HG03558 (cell line): ENCODE results near the gene CCDC24.

ENCODE experiments used
- ATAC-seq: cut with Tn5 transposase; IDR thresholded peaks from one replicate; pipeline ENCODE4 v1.9.1; 2021; ENCODE audit warnings: moderate number of reproducible peaks; ENCODE audit not compliant: unreplicated experiment; ENCODE audit errors: extremely low read depth

Gene CCDC24

DNA sequence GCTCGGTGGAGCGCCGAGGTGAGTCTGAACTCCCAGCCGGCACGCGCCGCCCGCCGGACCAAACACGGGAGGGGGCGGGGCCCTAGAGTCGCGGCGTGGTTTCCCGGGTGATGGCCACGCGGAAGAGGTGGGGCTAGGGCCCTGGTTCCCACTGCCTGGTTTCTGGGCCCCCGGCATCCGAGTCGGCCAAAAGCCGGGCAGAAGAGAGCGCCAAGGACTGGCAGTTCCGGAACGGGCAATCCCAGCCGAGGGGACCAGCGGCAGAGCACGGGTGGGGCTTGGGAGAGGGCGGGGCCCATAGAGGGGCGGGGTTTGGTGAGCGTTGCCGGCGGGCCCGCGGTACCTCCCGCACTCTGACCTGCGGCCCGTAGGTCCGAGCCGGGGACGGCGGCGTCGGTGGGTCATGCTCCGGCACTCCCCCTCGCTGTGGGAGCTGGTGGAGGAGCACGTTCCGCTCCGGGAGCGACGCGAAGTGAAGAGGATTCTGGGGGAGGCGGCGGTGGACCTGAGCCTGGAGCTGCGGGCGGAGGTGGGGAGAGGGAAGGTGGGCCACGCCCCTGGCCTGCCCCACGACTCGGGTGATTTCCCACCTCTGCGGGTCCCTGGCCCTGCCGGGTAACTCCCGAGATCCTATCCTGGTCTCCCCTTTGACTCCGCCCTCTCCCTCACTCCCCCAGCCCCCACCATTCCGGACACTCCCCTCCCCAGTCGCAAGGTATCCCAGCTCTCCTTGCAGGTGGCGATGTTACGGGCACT, at the start of gene CCDC24:
Gene CCDC24 (plus strand): TSS at position 124 of the 756 bp plus-strand sequence. CDS start 280 bp downstream, at position 404.
- peak; percentile 39 for ATAC-seq

DNA sequence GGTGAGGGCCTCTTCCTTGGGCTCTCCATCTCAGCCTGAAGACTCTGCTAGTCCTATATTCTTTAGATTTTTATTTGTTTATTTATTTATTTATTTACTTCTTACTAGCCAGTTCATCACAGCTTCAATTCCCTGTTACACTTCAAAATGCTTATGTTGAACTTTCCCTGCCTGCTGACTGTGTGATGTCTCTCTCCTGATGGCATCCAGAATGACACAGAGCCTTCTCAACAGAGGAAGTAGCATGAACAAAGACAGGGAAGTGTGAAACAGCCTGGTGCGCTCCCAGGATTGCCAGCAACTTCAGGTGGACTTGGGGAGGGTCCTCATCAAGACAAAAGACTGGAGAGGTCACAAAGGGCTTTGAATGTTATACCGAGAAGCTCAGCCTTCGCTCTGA, 49.0 kb upstream of the CCDC24 start:
- no peak for ATAC-seq

DNA sequence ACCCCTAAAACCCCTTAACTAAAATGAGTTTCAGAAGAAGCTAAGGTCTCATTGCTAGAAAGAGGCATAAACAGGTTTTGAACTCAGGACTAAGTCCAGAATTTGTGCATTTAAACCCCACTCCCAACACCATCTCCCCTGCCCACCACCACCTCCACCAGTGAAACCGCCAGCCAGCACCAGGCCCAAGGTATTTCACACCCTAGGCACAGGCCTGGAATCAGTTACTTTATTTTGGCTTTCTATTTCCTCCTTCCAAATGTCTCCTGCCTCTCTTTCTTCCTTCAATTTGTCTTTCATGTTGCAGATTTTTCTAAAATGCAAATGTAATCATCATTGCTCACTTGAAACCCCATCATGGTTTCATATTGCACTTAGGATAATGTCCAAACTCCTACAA, 46.5 kb upstream of the CCDC24 start:
- no peak for ATAC-seq

DNA sequence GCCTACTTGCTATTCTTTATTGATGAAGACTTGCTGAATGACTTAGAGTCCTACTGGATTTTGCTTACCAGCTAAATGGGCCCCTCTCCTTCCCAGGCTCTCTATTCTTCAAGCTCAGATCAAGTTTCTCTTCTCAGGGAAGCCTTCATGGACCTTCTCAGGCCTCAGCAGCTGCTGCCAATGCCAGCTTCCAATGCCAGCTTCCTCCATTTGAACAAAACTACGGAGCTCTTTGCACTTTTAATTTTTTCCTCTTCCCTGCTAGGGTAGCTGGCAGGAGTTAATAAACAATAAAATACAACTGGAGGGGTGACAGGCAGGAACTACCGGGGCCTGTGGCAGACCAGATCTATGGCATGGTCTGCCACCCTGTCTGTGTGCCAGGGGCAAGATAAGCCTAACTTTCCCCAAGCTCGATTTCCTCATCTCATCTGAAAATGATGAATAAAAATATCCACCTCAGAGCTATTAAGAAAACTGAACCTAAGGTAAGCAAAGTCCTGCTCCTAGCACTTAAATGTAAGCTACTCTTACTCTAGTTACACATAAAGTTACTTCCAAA, 45.6 kb upstream of the CCDC24 start:
- ATAC-seq = no peak

DNA sequence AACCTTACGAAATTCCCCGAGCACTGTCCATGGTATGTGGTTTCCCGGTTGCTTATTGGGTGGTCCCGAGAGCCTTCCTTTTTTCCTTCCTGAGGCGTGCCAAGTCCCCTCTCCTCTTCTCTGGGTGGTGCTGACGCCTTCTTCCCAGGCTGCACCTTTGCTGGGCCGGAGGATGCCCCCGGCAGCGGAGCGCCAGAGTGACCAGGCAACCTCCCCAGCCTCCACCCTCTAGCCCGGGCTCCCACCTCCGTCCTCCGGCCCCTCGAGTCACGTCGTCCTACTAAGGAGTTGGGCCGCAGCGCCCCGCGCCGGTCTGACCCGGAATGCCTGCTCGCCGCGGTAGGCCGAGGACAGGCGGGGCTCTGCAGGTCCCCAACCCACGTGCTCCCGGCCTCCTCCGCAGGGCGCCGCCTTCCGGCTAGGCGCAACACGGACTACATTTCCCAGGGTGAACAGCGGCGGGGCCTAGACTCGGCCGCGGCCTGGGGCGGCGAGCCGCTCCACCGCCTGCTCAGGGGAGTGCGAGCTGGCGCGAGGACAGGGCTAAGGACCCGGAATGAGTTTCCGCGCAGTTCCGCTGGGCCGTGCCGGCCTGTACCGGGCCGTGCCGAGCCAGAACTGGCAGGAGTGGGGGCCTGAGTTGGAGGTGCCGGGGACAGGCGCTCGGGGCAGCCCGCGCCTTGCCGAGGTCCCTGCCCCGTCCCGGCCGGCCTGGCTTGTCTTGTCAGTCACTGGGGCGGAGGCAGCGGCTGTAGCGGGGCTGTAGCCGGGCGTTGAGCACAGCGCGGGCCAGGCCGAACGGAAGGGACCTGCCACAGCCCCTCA, 45.0 kb upstream of the CCDC24 start, which contains the start of gene IPO13:
Gene IPO13 (plus strand): TSS at position 715 of the 825 bp plus-strand sequence. CDS start 651 bp downstream, outside the sequence.
- peak; percentile 88 for ATAC-seq

DNA sequence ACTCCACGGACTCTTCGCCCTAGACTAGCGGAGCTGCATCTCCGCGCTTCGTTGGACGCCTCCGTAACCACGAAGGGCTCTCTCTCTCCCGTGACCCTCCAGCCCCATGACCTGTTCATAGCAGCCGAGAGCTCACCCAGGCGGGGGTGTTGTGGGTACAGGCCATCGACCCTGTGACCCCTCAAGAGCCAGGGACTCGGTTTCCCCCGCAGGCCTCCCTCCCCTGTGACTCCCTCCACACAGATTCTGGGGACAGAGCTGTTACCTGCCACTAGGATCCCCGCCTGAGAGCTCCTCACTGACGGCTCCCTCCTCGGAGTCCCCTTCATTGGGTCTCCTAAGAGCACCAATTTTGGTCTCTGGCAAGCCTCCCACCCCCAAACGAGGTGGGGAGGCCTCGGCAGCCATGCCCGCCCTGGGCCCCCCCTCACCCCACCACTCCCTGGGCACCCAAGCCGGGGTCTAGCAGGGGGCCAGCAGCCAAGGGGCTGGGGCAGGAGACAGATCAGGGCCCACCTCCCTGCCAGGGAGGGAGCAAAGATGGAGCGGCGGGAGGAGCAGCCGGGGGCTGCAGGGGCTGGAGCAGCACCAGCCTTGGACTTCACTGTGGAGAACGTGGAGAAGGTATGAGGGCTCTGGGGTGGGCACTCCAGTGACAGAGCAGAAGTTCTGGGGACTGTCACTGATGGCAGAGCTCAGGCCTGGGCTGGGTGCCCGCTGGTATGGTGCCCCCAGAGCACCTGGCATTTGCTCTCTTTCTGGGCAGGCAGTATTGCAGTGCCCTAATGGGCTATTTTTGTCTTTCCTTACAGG, 44.1 kb upstream of the CCDC24 start:
- no peak for ATAC-seq

DNA sequence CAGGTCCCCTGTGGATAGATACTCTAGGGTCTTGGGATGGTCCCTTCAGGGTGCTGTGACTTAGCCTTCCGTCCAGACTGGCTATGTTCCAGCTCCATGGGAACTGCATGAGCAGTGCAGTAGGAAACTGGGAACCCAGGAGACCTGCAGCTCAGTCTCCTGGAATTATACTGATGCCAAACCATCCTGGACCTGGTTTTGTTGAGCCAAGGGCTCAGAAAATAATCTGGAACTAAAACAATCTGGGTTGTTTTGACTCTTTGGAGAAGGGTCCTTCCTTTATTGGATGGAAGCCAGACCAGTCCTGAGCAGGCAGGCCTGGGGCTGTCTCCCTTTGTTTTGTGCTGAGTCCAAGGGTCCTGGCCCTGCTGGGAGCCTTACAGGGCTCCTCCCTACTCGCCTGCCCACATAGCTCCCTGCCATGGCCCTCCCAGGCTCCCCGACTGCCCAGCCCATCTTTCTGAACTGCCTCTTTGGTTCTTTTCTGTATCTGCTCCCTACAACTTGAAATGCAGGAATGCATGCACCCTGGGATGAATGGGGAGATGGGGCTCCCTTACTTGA, 43.4 kb upstream of the CCDC24 start:
- no peak for ATAC-seq

DNA sequence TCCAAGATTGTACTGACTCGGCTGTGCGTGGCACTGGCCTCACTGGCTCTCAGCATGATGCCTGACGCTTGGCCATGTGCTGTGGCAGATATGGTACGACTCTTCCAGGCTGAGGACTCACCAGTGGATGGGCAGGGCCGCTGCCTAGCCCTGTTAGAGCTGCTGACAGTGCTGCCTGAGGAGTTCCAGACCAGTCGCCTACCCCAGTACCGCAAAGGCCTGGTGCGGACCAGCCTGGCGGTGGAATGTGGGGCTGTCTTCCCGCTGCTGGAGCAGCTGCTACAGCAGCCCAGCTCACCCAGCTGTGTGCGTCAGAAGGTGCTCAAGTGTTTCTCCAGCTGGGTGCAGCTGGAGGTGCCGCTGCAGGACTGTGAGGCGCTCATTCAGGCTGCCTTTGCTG, 41.7 kb upstream of the CCDC24 start:
- no peak for ATAC-seq

DNA sequence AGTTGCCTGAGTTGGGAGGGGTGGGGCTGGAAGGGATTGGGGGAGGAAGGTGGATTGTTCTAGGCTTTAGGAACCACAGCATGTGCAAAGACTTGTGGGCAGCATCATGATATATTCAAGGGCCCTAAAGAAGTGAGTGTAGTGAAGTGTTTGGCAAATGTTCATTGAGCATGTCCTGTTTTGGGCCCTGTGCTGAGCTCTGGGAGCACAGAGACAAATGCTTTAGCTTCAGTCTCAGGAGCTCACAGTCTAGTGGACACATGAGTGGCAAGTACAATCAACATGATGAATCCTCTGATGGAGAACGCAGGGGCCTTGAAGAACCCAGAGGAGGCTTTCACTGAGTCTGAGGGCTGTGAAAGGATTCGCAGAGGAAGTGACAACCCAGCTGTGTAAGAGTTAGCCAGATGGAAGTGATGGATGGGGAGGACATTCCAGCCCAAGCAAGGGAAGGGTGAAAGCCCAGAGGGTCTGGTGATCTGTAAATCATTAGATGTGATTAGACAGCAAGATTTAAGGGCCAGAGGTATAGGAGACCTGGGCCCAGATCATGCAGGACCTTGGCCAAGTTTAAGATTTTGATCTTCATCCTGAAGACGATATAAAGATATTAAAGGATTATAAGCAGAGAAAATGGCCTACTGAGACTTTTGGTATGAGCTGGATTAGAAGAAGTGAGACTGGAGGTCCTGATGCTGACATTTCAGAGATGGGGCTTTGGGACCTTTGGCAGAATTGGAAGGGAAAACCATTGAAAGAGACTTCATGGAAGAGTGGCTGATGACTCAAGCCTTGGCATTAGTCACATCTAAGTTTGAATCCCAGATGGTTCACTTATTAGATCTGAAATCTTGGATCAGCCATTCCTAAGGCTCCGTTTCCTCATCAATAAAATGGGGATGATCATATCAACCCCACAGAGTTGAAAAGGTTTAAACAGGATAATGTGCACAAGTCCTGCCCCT, 40.1 kb upstream of the CCDC24 start:
- no peak for ATAC-seq

DNA sequence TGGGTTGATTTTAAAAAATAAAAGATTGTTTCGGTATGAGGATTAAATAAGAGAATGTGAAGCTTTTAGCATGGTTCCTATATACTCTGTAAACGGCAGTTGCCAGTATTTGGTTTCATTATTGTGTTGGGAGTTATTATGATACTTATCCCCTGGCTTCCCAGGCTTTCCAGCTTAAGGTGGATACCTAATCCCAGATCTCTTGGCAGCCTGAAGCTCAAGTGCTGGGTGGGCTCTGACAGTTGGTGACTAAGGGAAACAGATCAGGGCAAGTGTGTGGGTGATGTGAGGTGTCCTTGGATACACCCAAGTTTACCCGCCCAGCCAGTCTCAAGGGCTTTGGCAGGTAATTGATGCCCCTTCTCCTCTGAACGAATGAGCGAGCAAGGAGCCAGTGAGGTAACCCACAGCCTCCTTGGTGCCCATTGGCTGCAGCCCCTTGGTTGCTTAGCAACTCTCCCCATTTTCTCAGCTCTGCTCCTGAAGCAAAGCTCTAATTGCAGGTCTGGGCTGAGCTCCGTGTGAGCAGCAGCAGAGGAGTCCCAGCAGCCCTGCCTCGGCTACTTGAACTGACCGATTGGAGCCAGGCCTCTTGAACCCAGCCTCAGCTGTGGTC, 38.6 kb upstream of the CCDC24 start:
- no peak for ATAC-seq

DNA sequence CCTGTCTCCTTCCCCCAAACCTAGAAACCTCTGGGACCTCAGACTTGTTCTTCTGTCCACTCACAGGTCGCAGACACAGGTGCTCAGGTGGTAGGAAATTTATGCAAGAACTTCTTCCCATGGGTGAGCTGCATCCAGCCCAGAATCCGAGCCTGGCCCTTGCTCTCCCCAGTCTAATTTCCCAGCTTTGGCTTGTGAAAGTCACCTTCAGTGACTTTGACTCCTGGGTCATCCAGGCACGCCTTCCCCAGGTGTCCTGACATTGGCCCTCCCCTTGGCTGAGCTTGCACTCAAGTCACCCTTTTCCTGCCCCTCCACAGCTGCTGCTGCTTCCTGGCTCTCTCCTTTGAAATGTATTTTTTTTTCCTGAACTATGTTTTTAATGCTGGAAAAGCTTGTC, 38.0 kb upstream of the CCDC24 start:
- ATAC-seq = no peak

DNA sequence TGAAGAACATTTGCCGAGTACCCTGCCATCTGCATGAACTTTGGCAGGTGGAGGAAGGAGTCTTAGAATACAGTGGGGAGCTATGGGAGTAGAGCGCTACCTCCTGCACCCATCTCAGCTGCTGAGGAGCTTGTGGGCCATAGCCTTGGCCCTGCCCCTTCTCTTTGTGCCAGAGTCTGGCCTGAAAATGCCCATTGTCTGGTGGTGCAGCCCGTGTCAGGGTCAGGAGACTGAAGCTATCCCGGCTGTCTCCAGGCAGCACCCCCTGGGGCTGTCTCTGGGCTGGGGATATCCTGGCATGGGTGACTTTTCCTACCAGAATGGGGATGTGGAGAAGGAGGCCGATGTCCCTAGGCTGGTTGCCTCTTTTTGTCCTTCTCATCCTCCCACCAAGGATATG, 37.4 kb upstream of the CCDC24 start:
- ATAC-seq = no peak

DNA sequence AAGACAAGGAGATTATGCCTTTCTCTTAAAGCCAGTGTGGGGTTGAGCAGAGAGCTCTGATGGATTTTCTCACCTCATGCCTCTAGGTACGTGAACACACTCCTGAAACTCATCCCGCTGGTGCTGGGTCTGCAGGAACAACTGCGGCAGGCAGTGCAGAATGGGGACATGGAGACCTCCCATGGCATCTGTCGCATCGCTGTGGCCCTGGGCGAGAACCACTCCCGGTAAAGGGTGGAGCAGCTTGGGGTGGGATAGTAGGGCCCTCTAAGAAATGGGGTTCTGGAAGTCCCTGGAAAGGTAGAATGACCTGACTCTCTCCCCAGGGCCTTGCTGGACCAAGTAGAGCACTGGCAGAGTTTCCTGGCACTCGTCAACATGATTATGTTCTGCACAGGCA, 35.2 kb upstream of the CCDC24 start:
- ATAC-seq = no peak

DNA sequence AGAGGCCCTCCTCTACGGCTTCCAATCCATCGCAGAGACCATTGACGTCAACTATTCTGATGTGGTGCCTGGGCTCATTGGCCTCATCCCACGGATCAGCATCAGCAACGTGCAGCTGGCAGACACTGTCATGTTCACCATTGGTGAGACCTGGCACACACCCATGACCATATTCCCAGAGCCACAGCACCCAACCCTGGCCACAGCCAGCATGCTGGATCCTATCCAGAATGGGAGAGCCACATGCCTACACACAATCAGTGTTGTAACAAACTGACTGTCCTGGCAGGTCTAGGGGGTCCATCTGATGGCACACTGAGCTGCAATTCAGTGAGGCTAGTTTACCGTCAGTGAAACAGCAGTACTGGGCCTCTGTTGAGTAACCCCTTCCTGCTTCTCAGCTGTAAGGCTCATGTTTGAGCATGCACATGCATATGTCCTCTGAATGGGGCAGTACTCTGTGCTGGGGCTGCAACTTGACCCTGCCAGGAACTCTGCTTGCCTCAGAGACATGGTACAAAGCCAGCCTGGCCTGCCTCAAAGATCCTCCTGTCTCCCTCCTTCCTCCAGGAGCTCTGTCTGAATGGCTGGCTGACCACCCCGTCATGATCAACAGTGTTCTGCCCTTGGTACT, 33.9 kb upstream of the CCDC24 start:
- no peak for ATAC-seq

DNA sequence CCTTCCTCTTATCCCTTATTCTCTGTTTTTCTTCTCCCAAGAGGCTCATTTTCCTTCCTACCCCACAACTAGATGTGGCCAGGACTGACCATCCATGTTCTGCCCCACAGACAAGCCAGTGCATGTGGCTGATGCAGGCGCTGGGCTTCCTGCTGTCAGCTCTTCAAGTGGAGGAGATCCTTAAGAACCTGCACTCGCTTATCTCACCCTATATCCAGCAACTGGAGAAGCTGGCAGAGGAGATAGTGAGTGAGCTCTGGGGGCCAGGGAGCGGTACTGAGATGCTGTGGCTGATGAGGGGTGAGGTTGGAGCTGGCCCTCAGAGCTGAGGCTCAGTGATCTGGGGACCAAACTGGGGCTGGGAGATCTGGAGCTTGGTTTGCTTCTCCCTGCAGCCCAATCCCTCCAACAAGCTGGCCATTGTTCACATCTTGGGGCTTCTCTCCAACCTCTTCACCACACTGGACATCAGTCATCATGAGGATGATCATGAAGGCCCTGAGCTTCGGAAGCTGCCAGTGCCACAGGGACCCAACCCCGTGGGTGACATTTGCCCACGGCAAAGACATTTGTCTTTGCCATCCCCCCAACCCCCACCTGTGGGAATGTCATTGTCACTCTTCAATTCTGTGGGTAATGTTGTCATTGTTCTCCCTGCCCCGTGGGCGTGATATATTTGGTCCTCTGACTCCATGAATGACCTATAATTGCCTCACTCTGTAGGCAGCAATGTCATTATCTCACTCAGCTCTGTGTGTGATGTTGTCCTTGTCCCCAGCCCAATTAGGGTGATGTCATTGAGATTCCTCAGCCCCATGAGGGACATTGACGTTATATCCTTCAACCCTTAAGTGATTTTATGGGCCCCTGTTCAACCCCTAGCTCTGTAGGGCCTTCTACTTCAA, 32.8 kb upstream of the CCDC24 start:
- no peak for ATAC-seq

DNA sequence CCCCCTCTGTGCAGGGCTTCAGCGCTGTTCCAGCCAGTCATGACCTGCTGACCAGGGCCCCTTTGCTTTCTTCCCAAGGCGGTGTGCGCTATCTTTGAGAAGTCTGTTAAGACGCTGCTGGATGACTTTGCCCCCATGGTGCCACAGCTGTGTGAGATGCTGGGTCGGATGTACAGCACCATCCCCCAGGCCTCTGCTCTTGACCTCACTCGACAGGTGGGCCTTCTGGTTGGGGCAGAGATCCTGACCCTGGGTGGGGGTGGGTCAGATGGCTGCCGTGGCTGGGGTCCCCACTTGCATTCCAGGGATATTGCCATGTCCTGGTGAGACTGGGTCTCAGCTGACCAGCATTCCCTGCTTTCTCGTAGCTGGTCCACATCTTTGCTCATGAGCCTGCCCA, 30.6 kb upstream of the CCDC24 start:
- no peak for ATAC-seq

DNA sequence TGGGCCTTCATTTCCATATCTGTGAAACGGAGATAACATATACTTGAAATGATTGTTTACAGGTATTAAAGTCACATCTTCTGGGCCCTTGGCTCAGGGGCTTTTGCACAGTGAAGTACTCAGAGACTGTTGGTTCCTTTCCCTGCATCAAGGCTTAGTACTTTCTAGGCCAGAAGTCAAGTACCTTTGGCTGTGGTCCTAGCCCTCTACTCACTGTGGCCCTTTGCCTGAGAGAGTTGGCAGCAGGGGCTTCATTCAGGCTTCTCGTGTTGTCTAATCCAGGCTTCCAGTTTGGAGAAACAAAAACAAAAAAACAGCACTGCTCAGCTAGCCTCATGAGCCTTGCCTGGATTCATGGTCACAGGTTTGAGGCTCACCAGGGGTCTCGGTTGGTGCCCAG, 29.7 kb upstream of the CCDC24 start:
- no peak for ATAC-seq
